Activated naive CD8-positive, alpha-beta T cell (primary cell): ENCODE measurements around the gene CAMSAP1.
A peak's percentile ranks its signal among the peaks of the same experiment; 100 is the strongest.
"Not testable (repeated sequence)": the region's sequence is repeated elsewhere in the genome, so short reads cannot be mapped to it uniquely, and the experiment has no call there.

ENCODE experiments used
- H3K27ac Mint-ChIP-seq: one replicate; pipeline ENCODE4 v1.8.0; 2021; ENCODE audit warnings: mixed read lengths
- H3K27me3 Mint-ChIP-seq: one replicate; pipeline ENCODE4 v1.8.0; 2021; ENCODE audit warnings: mixed read lengths
- H3K36me3 Mint-ChIP-seq: one replicate; pipeline ENCODE4 v1.8.0; 2021; ENCODE audit warnings: mixed read lengths
- H3K4me1 Mint-ChIP-seq: one replicate; pipeline ENCODE4 v1.8.0; 2021; ENCODE audit warnings: low read depth, mixed read lengths
- H3K4me3 Mint-ChIP-seq: one replicate; pipeline ENCODE4 v1.8.0; 2021; ENCODE audit warnings: mild to moderate bottlenecking, mixed read lengths
- H3K9me3 Mint-ChIP-seq: one replicate; pipeline ENCODE4 v1.8.0; 2021; ENCODE audit warnings: low read depth, mixed read lengths

The CAMSAP1 gene

GRCh38 chr9:135945969-135946368 is 38.6 kb upstream of the CAMSAP1 start:
- H3K27ac Mint-ChIP-seq, result no peak overlapping the region

GRCh38 chr9:135944444-135945252 is 37.3 kb upstream of the CAMSAP1 start:
- no peak overlapping the region for H3K4me3 Mint-ChIP-seq
- no peaks in the 10 kb centered on the region for H3K27me3 Mint-ChIP-seq
- no peak overlapping the region for H3K27ac Mint-ChIP-seq
- H3K9me3 Mint-ChIP-seq, result no peaks in the 10 kb centered on the region
- H3K36me3 Mint-ChIP-seq, result peaks cover 14% of the 10 kb centered on the region
- no peaks in the 10 kb centered on the region for H3K4me1 Mint-ChIP-seq

More at GRCh38 chr9:135945969-135946368, 38.6 kb upstream of the CAMSAP1 start:
- H3K27me3 Mint-ChIP-seq, result no peaks in the 10 kb centered on the region
- H3K9me3 Mint-ChIP-seq, result no peaks in the 10 kb centered on the region
- H3K4me3 Mint-ChIP-seq, result no peak overlapping the region
- H3K4me1 Mint-ChIP-seq, result no peaks in the 10 kb centered on the region
- peaks cover 17% of the 10 kb centered on the region for H3K36me3 Mint-ChIP-seq

GRCh38 chr9:135943604-135944003 is 36.3 kb upstream of the CAMSAP1 start:
- H3K9me3 Mint-ChIP-seq, H3K27ac Mint-ChIP-seq, H3K4me3 Mint-ChIP-seq, H3K4me1 Mint-ChIP-seq, H3K27me3 Mint-ChIP-seq: not testable (repeated sequence)
- H3K36me3 Mint-ChIP-seq, result peaks cover 18% of the 10 kb centered on the region

- Mint-ChIP-seq H3K9me3 (no peaks in the 10 kb centered on the region), H3K27ac (no peak overlapping the region), H3K27me3 (no peaks in the 10 kb centered on the region), H3K36me3 (peaks cover 22% of the 10 kb centered on the region), H3K4me3 (no peak overlapping the region), H3K4me1 (peaks cover 6% of the 10 kb centered on the region)
Observed at GRCh38 chr9:135941288-135941995, 34.1 kb upstream of the CAMSAP1 start.

GRCh38 chr9:135939351-135940265 is 32.3 kb upstream of the CAMSAP1 start:
- H3K36me3 Mint-ChIP-seq, result peaks cover 25% of the 10 kb centered on the region
- no peaks in the 10 kb centered on the region for H3K27me3 Mint-ChIP-seq
- H3K27ac Mint-ChIP-seq, result peak overlapping the region; percentile 96
- peaks cover 6% of the 10 kb centered on the region for H3K4me1 Mint-ChIP-seq
- H3K9me3 Mint-ChIP-seq, result no peaks in the 10 kb centered on the region
- peak overlapping the region; percentile 37 for H3K4me3 Mint-ChIP-seq

- H3K36me3 Mint-ChIP-seq, result peaks cover 19% of the 10 kb centered on the region
- peaks cover 6% of the 10 kb centered on the region for H3K4me1 Mint-ChIP-seq
- H3K27me3 Mint-ChIP-seq, result no peaks in the 10 kb centered on the region
- no peak overlapping the region for H3K4me3 Mint-ChIP-seq
- H3K9me3 Mint-ChIP-seq, result no peaks in the 10 kb centered on the region
- no peak overlapping the region for H3K27ac Mint-ChIP-seq
Observed at GRCh38 chr9:135937521-135938489, 30.5 kb upstream of the CAMSAP1 start.

GRCh38 chr9:135933114-135933513 is 25.8 kb upstream of the CAMSAP1 start:
- Mint-ChIP-seq H3K27ac (no peak overlapping the region), H3K4me3 (no peak overlapping the region), H3K9me3 (no peaks in the 10 kb centered on the region), H3K36me3 (peaks cover 17% of the 10 kb centered on the region), H3K4me1 (peaks cover 2% of the 10 kb centered on the region), H3K27me3 (no peaks in the 10 kb centered on the region)

GRCh38 chr9:135932656-135933055 is 25.3 kb upstream of the CAMSAP1 start:
- H3K9me3 Mint-ChIP-seq, result no peaks in the 10 kb centered on the region

GRCh38 chr9:135931349-135931820 is 24.0 kb upstream of the CAMSAP1 start:
- Mint-ChIP-seq H3K36me3 (peaks cover 14% of the 10 kb centered on the region), H3K9me3 (no peaks in the 10 kb centered on the region), H3K4me3 (no peak overlapping the region), H3K27ac (no peak overlapping the region), H3K27me3 (no peaks in the 10 kb centered on the region), H3K4me1 (peaks cover 1% of the 10 kb centered on the region)

More at GRCh38 chr9:135932656-135933055, 25.3 kb upstream of the CAMSAP1 start:
- H3K4me1 Mint-ChIP-seq, result peaks cover under 1% of the 10 kb centered on the region
- no peaks in the 10 kb centered on the region for H3K27me3 Mint-ChIP-seq
- H3K27ac Mint-ChIP-seq, result no peak overlapping the region
- H3K36me3 Mint-ChIP-seq, result peaks cover 17% of the 10 kb centered on the region
- no peak overlapping the region for H3K4me3 Mint-ChIP-seq

- H3K27me3 Mint-ChIP-seq, result no peaks in the 10 kb centered on the region
- peaks cover 11% of the 10 kb centered on the region for H3K36me3 Mint-ChIP-seq
- H3K4me1 Mint-ChIP-seq, result peaks cover 5% of the 10 kb centered on the region
- H3K9me3 Mint-ChIP-seq, result no peaks in the 10 kb centered on the region
- H3K4me3 Mint-ChIP-seq, result no peak overlapping the region
- H3K27ac Mint-ChIP-seq, result no peak overlapping the region
Observed at GRCh38 chr9:135930446-135931345, 23.4 kb upstream of the CAMSAP1 start.

- H3K4me1 Mint-ChIP-seq, result peaks cover 12% of the 10 kb centered on the region
- H3K9me3 Mint-ChIP-seq, result no peaks in the 10 kb centered on the region
- no peaks in the 10 kb centered on the region for H3K27me3 Mint-ChIP-seq
- no peak overlapping the region for H3K27ac Mint-ChIP-seq
- H3K36me3 Mint-ChIP-seq, result peaks cover 8% of the 10 kb centered on the region
- H3K4me3 Mint-ChIP-seq, result no peak overlapping the region
Observed at GRCh38 chr9:135929656-135930445, 22.5 kb upstream of the CAMSAP1 start.
